Measurements from ENCODE around the gene INPP5K.
"Not testable (repeated sequence)": the region's sequence is repeated elsewhere in the genome, so short reads cannot be mapped to it uniquely, and the experiment has no call there.

INPP5K gene

GRCh38 chr17:1469231-1469852 is 47.1 kb downstream of the INPP5K start:
- DNase-seq (ENCODE audit: low read depth in 4 of 4, low spot score in 1 of 4): no peak

GRCh38 chr17:1467898-1468492 is 48.4 kb downstream of the INPP5K start:
- DNase-seq (ENCODE audit: low read depth in 4 of 4, low spot score in 1 of 4): no peak

- DNase-seq (ENCODE audit: low read depth in 4 of 4, low spot score in 1 of 4): no peak
Measured at GRCh38 chr17:1467258-1467657, 49.2 kb downstream of the INPP5K start.

GRCh38 chr17:1464186-1464585 is 52.2 kb downstream of the INPP5K start:
- no peak for DNase-seq (ENCODE audit: low read depth in 4 of 4, low spot score in 1 of 4)

- DNase-seq (ENCODE audit: low read depth in 4 of 4, low spot score in 1 of 4): no peak
Measured at GRCh38 chr17:1462164-1463112, 54.0 kb downstream of the INPP5K start.

DNA sequence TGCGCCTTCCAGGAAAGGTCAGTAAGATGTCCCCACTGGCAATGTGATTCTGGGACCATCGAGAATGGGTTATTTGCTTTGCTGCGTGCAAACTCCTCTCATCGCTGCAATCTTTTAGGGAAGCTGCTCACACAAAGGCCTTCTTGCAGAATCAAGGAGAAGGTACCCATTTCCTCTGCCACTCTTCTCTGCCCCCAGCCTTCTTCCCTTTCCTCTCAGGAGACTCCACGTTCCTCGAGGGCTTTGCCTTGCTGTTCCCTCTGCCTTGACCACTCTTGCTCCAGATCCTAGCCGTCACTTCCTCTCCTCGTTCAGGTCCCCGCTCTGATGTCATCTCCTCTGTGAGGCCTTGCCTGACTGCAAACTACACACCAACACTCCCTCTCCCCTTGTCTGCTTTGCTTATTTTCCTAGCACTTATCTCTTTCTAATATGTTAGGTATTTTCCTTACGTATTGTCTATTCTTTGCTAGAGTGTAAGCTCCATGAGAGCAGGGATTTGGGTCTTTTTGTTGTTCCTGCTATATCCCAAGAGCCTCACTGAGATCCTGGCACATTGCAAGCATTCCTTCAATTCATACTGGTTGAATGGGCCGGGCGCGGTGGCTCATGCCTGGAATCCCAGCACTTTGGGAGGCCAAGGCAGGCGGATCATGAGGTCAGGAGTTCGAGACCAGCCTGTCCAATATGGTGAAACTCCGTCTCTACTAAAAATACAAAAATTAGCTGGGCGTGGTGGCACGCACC is 55.0 kb downstream of the INPP5K start:
- no peak for DNase-seq (ENCODE audit: low read depth in 4 of 4, low spot score in 1 of 4)

GRCh38 chr17:1460233-1460632 is 56.2 kb downstream of the INPP5K start:
- no peak for DNase-seq (ENCODE audit: low read depth in 4 of 4, low spot score in 1 of 4)

GRCh38 chr17:1455797-1456599 is 60.4 kb downstream of the INPP5K start, which contains the start of gene CRK:
Gene CRK (minus strand): TSS chr17:1456232. CDS start chr17:1456117, 115 bp downstream.
- DNase-seq (ENCODE audit: low read depth in 4 of 4, low spot score in 1 of 4): peak; percentile 95 to 98 (median 96)

GRCh38 chr17:1455291-1455796 is 61.1 kb downstream of the INPP5K start:
- DNase-seq (ENCODE audit: low read depth in 4 of 4, low spot score in 1 of 4): peak in 1 of 4 experiments; percentile 15

- no peak for DNase-seq (ENCODE audit: low read depth in 4 of 4, low spot score in 1 of 4)
Measured at GRCh38 chr17:1454541-1454940, 61.9 kb downstream of the INPP5K start.

GRCh38 chr17:1453694-1454093 is 62.7 kb downstream of the INPP5K start:
- not testable (repeated sequence) for DNase-seq (ENCODE audit: low read depth in 4 of 4, low spot score in 1 of 4)

- no peak for DNase-seq (ENCODE audit: low read depth in 4 of 4, low spot score in 1 of 4)
Measured at GRCh38 chr17:1452836-1453235, 63.6 kb downstream of the INPP5K start.

DNA sequence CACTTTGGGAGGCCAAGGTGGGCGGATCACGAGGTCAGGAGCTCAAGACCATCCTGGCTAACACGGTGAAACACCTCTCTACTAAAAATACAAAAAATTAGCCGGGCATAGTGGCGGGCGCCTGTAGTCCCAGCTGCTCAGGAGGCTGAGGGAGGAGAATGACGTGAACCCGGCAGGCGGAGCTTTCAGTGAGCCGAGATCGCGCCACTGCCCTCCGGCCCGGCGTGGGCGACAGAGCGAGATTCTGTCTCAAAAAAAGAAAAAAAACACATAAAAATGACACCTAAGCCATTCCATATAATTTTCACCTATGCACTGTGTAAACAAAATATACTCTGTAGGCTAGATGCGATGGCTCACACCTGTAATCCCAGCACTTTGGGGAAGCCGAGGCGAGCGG is 66.2 kb downstream of the INPP5K start:
- not testable (repeated sequence) for DNase-seq (ENCODE audit: low read depth in 4 of 4, low spot score in 1 of 4)

DNA sequence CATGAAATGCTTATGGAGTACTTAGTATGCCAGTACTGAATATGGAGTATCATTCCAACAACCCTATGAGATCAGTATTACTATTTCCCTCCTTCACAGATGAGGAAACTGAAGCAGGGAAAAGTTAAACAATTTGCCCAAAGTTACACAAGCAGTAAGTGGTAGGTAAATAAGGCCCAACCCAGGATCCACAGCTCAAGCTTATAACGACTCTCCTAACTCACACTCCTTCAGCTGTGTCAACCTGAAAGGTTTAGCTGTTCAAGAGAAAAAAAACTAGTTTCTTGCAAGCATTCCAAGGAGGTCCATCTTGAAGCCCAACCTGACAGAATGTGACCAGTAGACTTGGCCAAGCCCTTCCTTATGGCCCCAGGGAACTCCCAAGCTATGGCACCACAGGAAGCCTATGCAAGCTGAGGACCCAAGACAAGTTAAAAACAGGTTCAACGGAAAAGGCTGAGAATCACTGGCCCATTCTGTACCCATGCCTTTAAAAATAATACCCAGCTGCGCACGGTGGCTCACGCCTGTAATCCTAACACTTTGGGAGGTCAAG is 66.9 kb downstream of the INPP5K start:
- DNase-seq (ENCODE audit: low read depth in 4 of 4, low spot score in 1 of 4): no peak

GRCh38 chr17:1447052-1447451 is 69.4 kb downstream of the INPP5K start:
- DNase-seq (ENCODE audit: low read depth in 4 of 4, low spot score in 1 of 4): no peak

DNA sequence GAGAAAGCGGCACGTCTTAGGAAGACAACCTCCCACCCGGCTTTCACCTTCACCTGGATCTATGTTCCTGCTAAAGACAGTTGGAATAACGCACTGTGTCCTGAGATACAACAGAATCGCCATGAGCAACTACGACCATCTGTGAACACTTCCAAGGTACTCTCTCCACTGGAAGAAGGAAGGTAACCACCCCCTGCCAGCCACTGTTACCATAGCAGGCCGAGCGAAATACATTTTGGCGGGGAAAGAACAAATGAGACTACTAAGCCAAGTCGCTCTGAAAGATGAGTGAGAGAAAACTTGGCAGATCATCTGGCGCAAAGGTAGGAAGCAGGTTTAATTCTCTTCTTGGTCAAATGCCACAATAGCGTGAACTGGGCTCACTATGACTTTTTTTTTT is 70.2 kb downstream of the INPP5K start:
- no peak for DNase-seq (ENCODE audit: low read depth in 4 of 4, low spot score in 1 of 4)

- DNase-seq (ENCODE audit: low read depth in 4 of 4, low spot score in 1 of 4): not testable (repeated sequence)
Measured at GRCh38 chr17:1445695-1446094, 70.7 kb downstream of the INPP5K start.

Measured in stimulated activated CD4-positive, alpha-beta T cell treated with anti-CD3 and anti-CD28 coated beads, Interleukin-1b, Interleukin-23, amount 100 ng/mL, for 24 hours (primary cell).